ENCODE data around the gene P4HA2.
A peak's percentile ranks its signal among the peaks of the same experiment; 100 is the strongest.

Gene P4HA2

DNA sequence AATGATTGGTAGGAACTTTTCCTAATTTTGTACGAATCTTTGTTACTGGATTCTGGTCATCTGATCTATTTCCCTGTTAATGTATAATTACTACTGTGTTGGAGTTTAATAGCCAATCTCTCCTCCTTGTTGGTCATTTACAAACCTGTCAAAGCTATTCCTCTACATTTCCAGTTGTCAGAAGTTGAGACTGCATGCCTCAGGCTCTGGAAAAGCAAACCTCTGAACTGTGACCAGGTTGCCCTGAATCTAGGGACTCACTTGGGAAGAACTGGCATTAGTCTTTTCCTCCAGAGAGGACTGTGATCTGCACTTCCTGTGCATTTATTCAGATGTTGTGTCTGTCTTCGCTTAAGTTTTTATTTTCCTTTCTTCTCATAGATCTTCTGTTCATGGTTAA, 46.0 kb upstream of the P4HA2 start:
- TF ChIP-seq TCF12 (IDR thresholded peaks at IDR 0.05; ENCODE audit: low read depth) (no peak), FOXM1 (IDR thresholded peaks at IDR 0.05; ENCODE audit: borderline replicate concordance, low read depth) (no peak), EGR1 (IDR thresholded peaks at IDR 0.05) (no peak), RAD21 (IDR thresholded peaks at IDR 0.05; ENCODE audit: low read depth) (no peak)
- TF ChIP-seq, protein P1, sequence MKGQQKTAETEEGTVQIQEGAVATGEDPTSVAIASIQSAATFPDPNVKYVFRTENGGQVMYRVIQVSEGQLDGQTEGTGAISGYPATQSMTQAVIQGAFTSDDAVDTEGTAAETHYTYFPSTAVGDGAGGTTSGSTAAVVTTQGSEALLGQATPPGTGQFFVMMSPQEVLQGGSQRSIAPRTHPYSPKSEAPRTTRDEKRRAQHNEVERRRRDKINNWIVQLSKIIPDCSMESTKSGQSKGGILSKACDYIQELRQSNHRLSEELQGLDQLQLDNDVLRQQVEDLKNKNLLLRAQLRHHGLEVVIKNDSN (IDR thresholded peaks at IDR 0.05) = no peak
- TF ChIP-seq, protein P2, sequence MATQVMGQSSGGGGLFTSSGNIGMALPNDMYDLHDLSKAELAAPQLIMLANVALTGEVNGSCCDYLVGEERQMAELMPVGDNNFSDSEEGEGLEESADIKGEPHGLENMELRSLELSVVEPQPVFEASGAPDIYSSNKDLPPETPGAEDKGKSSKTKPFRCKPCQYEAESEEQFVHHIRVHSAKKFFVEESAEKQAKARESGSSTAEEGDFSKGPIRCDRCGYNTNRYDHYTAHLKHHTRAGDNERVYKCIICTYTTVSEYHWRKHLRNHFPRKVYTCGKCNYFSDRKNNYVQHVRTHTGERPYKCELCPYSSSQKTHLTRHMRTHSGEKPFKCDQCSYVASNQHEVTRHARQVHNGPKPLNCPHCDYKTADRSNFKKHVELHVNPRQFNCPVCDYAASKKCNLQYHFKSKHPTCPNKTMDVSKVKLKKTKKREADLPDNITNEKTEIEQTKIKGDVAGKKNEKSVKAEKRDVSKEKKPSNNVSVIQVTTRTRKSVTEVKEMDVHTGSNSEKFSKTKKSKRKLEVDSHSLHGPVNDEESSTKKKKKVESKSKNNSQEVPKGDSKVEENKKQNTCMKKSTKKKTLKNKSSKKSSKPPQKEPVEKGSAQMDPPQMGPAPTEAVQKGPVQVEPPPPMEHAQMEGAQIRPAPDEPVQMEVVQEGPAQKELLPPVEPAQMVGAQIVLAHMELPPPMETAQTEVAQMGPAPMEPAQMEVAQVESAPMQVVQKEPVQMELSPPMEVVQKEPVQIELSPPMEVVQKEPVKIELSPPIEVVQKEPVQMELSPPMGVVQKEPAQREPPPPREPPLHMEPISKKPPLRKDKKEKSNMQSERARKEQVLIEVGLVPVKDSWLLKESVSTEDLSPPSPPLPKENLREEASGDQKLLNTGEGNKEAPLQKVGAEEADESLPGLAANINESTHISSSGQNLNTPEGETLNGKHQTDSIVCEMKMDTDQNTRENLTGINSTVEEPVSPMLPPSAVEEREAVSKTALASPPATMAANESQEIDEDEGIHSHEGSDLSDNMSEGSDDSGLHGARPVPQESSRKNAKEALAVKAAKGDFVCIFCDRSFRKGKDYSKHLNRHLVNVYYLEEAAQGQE (IDR thresholded peaks at IDR 0.05; ENCODE audit: low read depth) = no peak

DNA sequence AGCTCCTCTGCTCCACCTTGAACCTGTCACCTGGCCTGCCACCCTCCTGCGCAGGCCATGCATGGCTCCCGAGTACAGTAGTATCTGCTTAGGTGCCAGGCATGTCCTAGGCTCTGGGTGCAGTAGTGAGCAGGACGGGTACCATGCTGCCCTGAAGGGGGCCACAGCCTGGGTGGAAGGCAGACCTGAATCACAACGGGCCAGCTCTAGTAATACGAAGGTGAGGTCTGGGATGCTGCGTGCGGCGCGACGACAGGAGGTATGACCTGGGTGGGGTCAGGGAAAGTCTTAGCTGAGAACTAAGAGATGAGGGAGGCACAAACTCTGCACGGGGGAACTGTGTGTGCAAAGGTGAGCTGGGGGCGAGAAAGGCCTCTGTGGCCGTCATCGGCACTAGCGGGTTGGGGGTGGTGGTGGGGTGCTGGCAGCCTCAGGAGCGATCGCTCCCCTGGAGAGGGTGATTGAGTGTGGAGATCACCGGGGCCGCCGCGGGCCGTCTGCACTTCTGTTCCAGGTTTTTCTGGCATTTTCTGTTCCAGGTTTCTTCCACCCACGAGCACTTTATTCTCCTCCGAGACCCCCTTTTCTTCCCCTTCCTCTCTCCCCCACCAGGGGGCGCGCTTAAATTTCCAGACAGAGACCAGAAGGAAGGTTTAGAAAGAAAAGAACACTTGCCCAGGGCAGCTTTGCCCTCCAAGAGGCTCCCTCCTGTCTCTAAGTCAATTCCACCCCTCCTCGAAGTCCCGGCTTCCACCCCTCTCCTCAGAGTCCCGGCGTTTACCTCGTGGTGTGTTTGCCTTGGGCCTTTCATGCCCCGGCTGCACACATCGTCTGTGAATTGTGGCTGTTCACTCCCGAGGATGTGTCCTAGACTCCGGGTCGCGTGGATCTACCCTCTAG, 44.9 kb upstream of the P4HA2 start:
- TF ChIP-seq NFIC (IDR thresholded peaks at IDR 0.05) (no peak), TEAD4 (IDR thresholded peaks at IDR 0.05) (no peak), RAD21 (IDR thresholded peaks at IDR 0.05; ENCODE audit: low read depth) (peak; percentile 74)

DNA sequence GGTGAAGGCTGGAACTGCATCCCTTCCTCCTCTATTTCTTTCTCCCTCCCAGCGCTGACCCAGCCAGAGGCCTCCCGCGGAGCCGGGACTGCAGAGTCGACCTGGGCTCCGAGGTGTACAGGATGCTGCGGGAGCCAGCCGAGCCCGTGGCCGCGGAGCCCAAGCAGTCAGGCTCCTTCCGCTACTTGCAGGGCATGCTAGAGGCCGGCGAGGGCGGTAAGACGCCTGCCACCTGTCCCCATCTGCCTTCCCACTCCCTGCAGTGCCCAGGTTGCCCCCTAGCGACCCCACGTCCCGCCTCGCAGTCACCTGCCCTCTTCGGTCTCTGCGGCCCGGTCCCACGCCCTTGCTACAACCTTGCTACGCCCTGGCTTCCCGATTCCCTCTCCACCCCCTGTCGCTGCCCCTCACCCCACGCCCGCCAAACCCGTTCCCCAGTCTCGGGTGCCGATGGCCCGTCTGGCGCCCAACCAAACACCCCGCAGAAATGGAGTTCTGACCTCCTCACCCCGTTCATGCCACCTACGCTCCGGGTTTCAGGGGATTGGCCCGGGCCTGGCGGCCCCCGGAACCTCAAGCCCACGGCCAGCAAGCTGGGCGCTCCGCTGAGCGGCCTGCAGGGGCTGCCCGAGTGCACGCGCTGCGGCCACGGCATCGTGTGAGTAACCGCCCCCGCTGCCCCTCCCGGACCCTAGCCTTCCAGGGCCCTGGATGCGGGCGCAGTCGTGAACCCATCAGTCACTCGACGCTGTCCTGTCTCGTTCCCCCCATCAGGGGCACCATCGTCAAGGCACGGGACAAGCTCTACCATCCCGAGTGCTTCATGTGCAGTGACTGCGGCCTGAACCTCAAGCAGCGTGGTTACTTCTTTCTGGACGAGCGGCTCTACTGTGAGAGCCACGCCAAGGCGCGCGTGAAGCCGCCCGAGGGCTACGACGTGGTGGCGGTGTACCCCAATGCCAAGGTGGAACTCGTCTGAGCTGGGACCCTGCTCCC, 43.9 kb upstream of the P4HA2 start:
- no peak for TF ChIP-seq NFIC (IDR thresholded peaks at IDR 0.05)
- TF ChIP-seq TCF12 (IDR thresholded peaks at IDR 0.05; ENCODE audit: low read depth) = no peak
- no peak for TF ChIP-seq EP300 (IDR thresholded peaks at IDR 0.05; ENCODE audit: borderline replicate concordance)
- no peak for TF ChIP-seq TAF1 (IDR thresholded peaks at IDR 0.05; ENCODE audit: low read depth)
- TF ChIP-seq FOXM1 (IDR thresholded peaks at IDR 0.05; ENCODE audit: borderline replicate concordance, low read depth) = no peak
- TF ChIP-seq YY1 (IDR thresholded peaks at IDR 0.05; ENCODE audit: low read depth) = no peak
- TF ChIP-seq, protein P3, sequence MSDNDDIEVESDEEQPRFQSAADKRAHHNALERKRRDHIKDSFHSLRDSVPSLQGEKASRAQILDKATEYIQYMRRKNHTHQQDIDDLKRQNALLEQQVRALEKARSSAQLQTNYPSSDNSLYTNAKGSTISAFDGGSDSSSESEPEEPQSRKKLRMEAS (IDR thresholded peaks at IDR 0.05) = no peak
- TF ChIP-seq, protein P1 (IDR thresholded peaks at IDR 0.05) = no peak

DNA sequence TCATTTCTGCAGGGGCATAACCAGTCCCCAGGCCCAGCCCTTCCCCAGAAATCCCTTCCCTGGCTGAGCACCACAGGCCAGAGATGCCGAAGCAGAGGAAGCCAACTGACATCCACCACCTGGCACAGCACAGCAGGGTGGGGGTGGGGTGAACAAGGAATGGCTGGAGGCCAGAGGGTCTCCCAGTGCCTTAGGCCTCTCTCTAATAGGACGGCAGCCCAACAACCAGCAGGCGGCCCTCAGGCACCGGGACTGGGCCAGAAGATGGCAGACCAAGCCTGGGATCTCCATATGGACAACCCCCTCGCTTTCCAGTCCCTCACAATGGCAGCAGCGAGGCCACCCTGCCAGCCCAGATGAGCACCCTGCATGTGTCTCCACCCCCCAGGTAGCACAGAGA, 43.1 kb upstream of the P4HA2 start:
- TF ChIP-seq, protein P3 (IDR thresholded peaks at IDR 0.05) = no peak
- no peak for TF ChIP-seq NFIC (IDR thresholded peaks at IDR 0.05)
- no peak for TF ChIP-seq CREB1 (IDR thresholded peaks at IDR 0.05; ENCODE audit: low read depth)
- TF ChIP-seq, protein P2 (IDR thresholded peaks at IDR 0.05; ENCODE audit: low read depth) = no peak
- no peak for TF ChIP-seq TCF12 (IDR thresholded peaks at IDR 0.05; ENCODE audit: low read depth)
- TF ChIP-seq RAD21 (IDR thresholded peaks at IDR 0.05; ENCODE audit: low read depth) = no peak
- no peak for TF ChIP-seq EGR1 (IDR thresholded peaks at IDR 0.05)
- TF ChIP-seq TAF1 (IDR thresholded peaks at IDR 0.05; ENCODE audit: low read depth) = no peak
- TF ChIP-seq EP300 (IDR thresholded peaks at IDR 0.05; ENCODE audit: borderline replicate concordance) = no peak
- TF ChIP-seq, protein P1 (IDR thresholded peaks at IDR 0.05) = no peak

DNA sequence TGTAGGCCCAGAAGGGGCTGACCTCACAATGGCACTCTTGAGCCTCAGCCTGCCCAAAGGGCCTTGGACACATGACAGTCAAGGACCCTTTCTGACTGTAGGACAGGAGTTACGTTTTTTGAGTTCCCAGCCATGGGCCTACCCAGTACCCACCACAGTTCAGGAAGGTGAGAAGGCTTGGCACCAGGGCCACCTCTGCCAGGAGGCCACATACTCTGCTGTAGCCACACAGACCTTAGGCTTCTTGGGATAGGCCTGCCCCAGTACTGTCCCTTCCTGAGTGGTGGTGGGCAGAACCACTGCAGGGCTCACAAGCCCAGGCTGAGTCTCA, 42.6 kb upstream of the P4HA2 start:
- TF ChIP-seq YY1 (IDR thresholded peaks at IDR 0.05; ENCODE audit: low read depth) = no peak
- no peak for TF ChIP-seq ZBTB7A (IDR thresholded peaks at IDR 0.05; ENCODE audit: low read depth)
- TF ChIP-seq NFIC (IDR thresholded peaks at IDR 0.05) = no peak
- no peak for TF ChIP-seq TEAD4 (IDR thresholded peaks at IDR 0.05)
- TF ChIP-seq EP300 (IDR thresholded peaks at IDR 0.05; ENCODE audit: borderline replicate concordance) = no peak
- TF ChIP-seq, protein P1 (IDR thresholded peaks at IDR 0.05) = no peak
- no peak for TF ChIP-seq CREB1 (IDR thresholded peaks at IDR 0.05; ENCODE audit: low read depth)
- TF ChIP-seq CEBPB (IDR thresholded peaks at IDR 0.05) = no peak
- no peak for TF ChIP-seq RAD21 (IDR thresholded peaks at IDR 0.05; ENCODE audit: low read depth)
- TF ChIP-seq, protein P3 (IDR thresholded peaks at IDR 0.05) = no peak
- no peak for TF ChIP-seq TAF1 (IDR thresholded peaks at IDR 0.05; ENCODE audit: low read depth)

Data from Ishikawa (cell line).